OCI-LY1 (cell line): ENCODE results near the gene B9D2.

Source experiments
- CTCF ChIP-seq: fragments of 200-600 bp; sonication (generic), shearing (Covaris generic); IDR thresholded peaks from 2 replicates; pipeline ENCODE4 v1.5.1; 2017; ENCODE audit warnings: mild to moderate bottlenecking, antibody characterized with exemption, low read length, moderate library complexity, mixed read lengths
- EZH2 ChIP-seq: fragments of 200-600 bp; sonication (generic), shearing (Covaris generic); IDR thresholded peaks from 2 replicates; pipeline ENCODE4 v1.8.0; 2017; ENCODE audit warnings: borderline replicate concordance, mixed run types, mild to moderate bottlenecking, antibody characterized with exemption, low read length, moderate library complexity, mixed read lengths

DNA sequence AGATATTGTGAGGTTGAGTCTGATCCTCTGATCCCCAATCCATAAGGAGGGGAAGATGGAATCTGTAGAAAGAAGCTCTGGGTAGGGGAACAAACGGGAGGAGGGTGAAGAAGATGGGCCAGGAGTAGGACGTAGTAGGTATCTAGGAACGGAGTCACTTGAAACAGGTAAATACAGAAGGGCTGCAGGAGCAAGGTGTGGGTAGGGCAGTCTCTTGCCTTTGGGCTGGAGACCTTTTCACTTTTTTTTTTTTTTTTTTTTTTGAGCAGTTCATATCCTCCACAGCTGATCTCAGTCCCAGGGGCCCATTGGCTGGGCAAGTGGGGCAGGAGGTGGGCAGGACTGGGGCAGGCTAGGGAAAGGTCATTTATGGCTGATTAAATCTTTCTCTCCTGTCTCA lies 35.1 kb upstream of the B9D2 start:
- no peak for TF ChIP-seq CTCF
- TF ChIP-seq EZH2 = no peak
